H1 (cell line): Measurements from ENCODE around the gene COL5A3. TPM values are rescaled to one million over a fixed set of nuclear protein-coding genes. Genes with fewer than 3 reads are reported as not detected.

ENCODE experiments used
- CTCF ChIA-PET: fragments of 300-600 bp; sonication (Branson Sonifier 250); formaldehyde crosslinking; loops from one replicate; lab custom pipeline; 2021; ENCODE audit not compliant: partially characterized antibody; lab: Charles Lee
- POLR2A ChIA-PET: fragments of 300-600 bp; sonication (Branson Sonifier 250); formaldehyde crosslinking; loops from one replicate; lab custom pipeline; 2021; ENCODE audit warnings: inconsistent platforms; ENCODE audit not compliant: partially characterized antibody; lab: Charles Lee
- DNase-seq, 2 experiments: peaks; one replicate each; pipeline versions ENCODE4 v3.0.0 to v3.0.0-alpha.2; 2010 to 2022; ENCODE audit warnings: low spot score in 2 of 2, low read depth in 1 of 2, mixed read lengths in 1 of 2
- FAIRE-seq: peaks from 2 replicates; lab custom pipeline; 2011; peaks lifted over from hg19 to GRCh38; lab: Jason Lieb, UNC
- H2AFZ ChIP-seq: 2 replicates; pipeline ENCODE4 v1.8.1; 2012; ENCODE audit warnings: low read length, inconsistent platforms
- H2AK5ac ChIP-seq: 2 replicates; pipeline ENCODE4 v1.6.1; 2013; ENCODE audit warnings: low read depth, low read length
- H2BK120ac ChIP-seq: replicated peaks from 2 replicates; pipeline ENCODE3; 2013; ENCODE audit warnings: low read depth, low read length, inconsistent platforms
- H2BK12ac ChIP-seq: 2 replicates; pipeline ENCODE4 v1.6.1; 2013; ENCODE audit warnings: low read depth, low read length
- H2BK15ac ChIP-seq: 2 replicates; pipeline ENCODE4 v1.6.1; 2013; ENCODE audit warnings: low read length
- H2BK20ac ChIP-seq: 2 replicates; pipeline ENCODE4 v1.6.1; 2013; ENCODE audit warnings: low read length
- H2BK5ac ChIP-seq: 2 replicates; pipeline ENCODE4 v1.6.1; 2013; ENCODE audit warnings: low read depth, low read length
- H3K14ac ChIP-seq: 2 replicates; pipeline ENCODE4 v1.6.1; 2013; ENCODE audit warnings: inconsistent platforms; ENCODE audit not compliant: insufficient read length
- H3K18ac ChIP-seq: 2 replicates; pipeline ENCODE4 v1.6.1; 2013; ENCODE audit warnings: low read length; ENCODE audit errors: extremely low read depth
- H3K23ac ChIP-seq: 2 replicates; pipeline ENCODE4 v1.6.1; 2013; ENCODE audit warnings: inconsistent platforms; ENCODE audit not compliant: insufficient read length
- H3K23me2 ChIP-seq: 2 replicates; pipeline ENCODE4 v1.6.1; 2013; ENCODE audit warnings: low read depth, low read length
- H3K27ac ChIP-seq: 2 replicates; pipeline ENCODE4 v1.6.1; 2011; ENCODE audit warnings: low read depth, low read length, inconsistent platforms
- H3K27me3 ChIP-seq, 4 experiments: replicated peaks in 1 of 4; 1 replicate in 1 of 4; 2 replicates in 3 of 4; pipeline versions ENCODE4 v1.6.1 to v1.8.1; 2011 to 2013; ENCODE audit warnings: low read length in 3 of 4, mild to moderate bottlenecking in 3 of 4, inconsistent platforms in 2 of 4, mixed read lengths in 2 of 4, moderate library complexity in 1 of 4; ENCODE audit not compliant: control insufficient read depth in 3 of 4, insufficient read depth in 3 of 4; ENCODE audit errors: extremely low read depth in 1 of 4
- H3K36me3 ChIP-seq, 4 experiments: 2 replicates each; pipeline versions ENCODE4 v1.6.1 to v1.8.1; 2011 to 2013; ENCODE audit warnings: mild to moderate bottlenecking in 4 of 4, low read length in 3 of 4, moderate library complexity in 2 of 4, control low read depth in 1 of 4, inconsistent platforms in 1 of 4; ENCODE audit not compliant: insufficient read depth in 4 of 4, control insufficient read depth in 2 of 4
- H3K4ac ChIP-seq: replicated peaks from 2 replicates; pipeline ENCODE3; 2013; ENCODE audit warnings: low read length, low read depth, mixed read lengths, inconsistent platforms; ENCODE audit not compliant: insufficient read length
- H3K4me1 ChIP-seq, 4 experiments: replicated peaks in 1 of 4; 1 replicate in 1 of 4; 2 replicates in 3 of 4; pipeline versions ENCODE4 v1.6.1 to v1.8.1; 2011 to 2013; ENCODE audit warnings: low read length in 3 of 4, inconsistent platforms in 2 of 4, mixed read lengths in 1 of 4; ENCODE audit not compliant: insufficient read depth in 4 of 4, control insufficient read depth in 3 of 4
- H3K4me2 ChIP-seq, 2 experiments: 2 replicates each; pipeline versions ENCODE4 v1.6.1 to v1.8.1; 2011 to 2013; ENCODE audit warnings: low read depth in 2 of 2, low read length in 2 of 2, control low read depth in 1 of 2, inconsistent platforms in 1 of 2, mild to moderate bottlenecking in 1 of 2; ENCODE audit not compliant: insufficient read depth in 1 of 2
- H3K4me3 ChIP-seq, 4 experiments: fragments of 200-600, 300-600 bp in 1 of 4; sonication (generic), shearing (Covaris generic), sonication (Bioruptor Twin) in 1 of 4; 2 replicates each; pipeline versions ENCODE4 v1.5.1 to v1.8.1; 2011 to 2016; ENCODE audit warnings: low read length in 4 of 4, low read depth in 3 of 4, control low read depth in 2 of 4, inconsistent platforms in 2 of 4, mild to moderate bottlenecking in 2 of 4, mixed read lengths in 1 of 4, moderate library complexity in 1 of 4; ENCODE audit not compliant: insufficient read depth in 2 of 4; ENCODE audit errors: extremely low read depth in 1 of 4
- H3K56ac ChIP-seq: replicated peaks from 2 replicates; pipeline ENCODE3; 2013; ENCODE audit warnings: low read depth, mild to moderate bottlenecking, mixed read lengths, low read length, inconsistent platforms; ENCODE audit not compliant: insufficient read length
- H3K79me1 ChIP-seq: 2 replicates; pipeline ENCODE4 v1.6.1; 2013; ENCODE audit warnings: low read depth, low read length, control low read depth
- H3K79me2 ChIP-seq, 2 experiments: 2 replicates each; pipeline versions ENCODE4 v1.6.1 to v1.8.1; 2012 to 2013; ENCODE audit warnings: low read length in 2 of 2, mild to moderate bottlenecking in 2 of 2, inconsistent platforms in 1 of 2; ENCODE audit not compliant: insufficient read depth in 2 of 2, control insufficient read depth in 1 of 2
- H3K9ac ChIP-seq, 4 experiments: replicated peaks in 1 of 4; 1 replicate in 1 of 4; 2 replicates in 3 of 4; pipeline versions ENCODE4 v1.6.1 to v1.8.1; 2011 to 2013; ENCODE audit warnings: low read depth in 3 of 4, low read length in 3 of 4, control low read depth in 2 of 4, mild to moderate bottlenecking in 2 of 4, moderate library complexity in 2 of 4, inconsistent platforms in 1 of 4; ENCODE audit errors: extremely low read depth in 1 of 4
- H3K9me3 ChIP-seq, 2 experiments: 2 replicates each; pipeline versions ENCODE4 v1.6.1 to v1.8.1; 2012 to 2013; ENCODE audit warnings: mild to moderate bottlenecking in 2 of 2, moderate library complexity in 2 of 2, control low read depth in 1 of 2, inconsistent platforms in 1 of 2, low read depth in 1 of 2, low read length in 1 of 2, mixed read lengths in 1 of 2; ENCODE audit not compliant: insufficient read depth in 2 of 2
- H4K20me1 ChIP-seq, 2 experiments: replicated peaks in 1 of 2; 2 replicates each; pipeline versions ENCODE3 to v1.8.1; 2011 to 2013; ENCODE audit warnings: inconsistent platforms in 2 of 2, low read length in 2 of 2, mild to moderate bottlenecking in 1 of 2; ENCODE audit not compliant: insufficient read depth in 2 of 2, control insufficient read depth in 1 of 2
- H4K5ac ChIP-seq: 2 replicates; pipeline ENCODE4 v1.6.1; 2013; ENCODE audit warnings: low read length, low read depth, mixed read lengths, inconsistent platforms; ENCODE audit not compliant: insufficient read length
- H4K8ac ChIP-seq: 2 replicates; pipeline ENCODE4 v1.8.0; 2013; ENCODE audit warnings: mild to moderate bottlenecking, moderate library complexity, low read length, inconsistent platforms; ENCODE audit not compliant: insufficient read depth; ENCODE audit errors: extremely low read depth
- H4K91ac ChIP-seq: replicated peaks from 2 replicates; pipeline ENCODE3; 2013; ENCODE audit warnings: low read length, mixed read lengths, inconsistent platforms; ENCODE audit not compliant: insufficient read length
- FOSL1 ChIP-seq: IDR thresholded peaks from 2 replicates; pipeline ENCODE4 v1.6.1; 2011; ENCODE audit warnings: mild to moderate bottlenecking, low read depth, low read length, moderate library complexity; ENCODE audit not compliant: insufficient read depth
- GTF2F1 ChIP-seq: IDR thresholded peaks from 2 replicates; pipeline ENCODE4 v1.6.1; 2012; ENCODE audit warnings: low read depth, low read length, improper control_type of control experiment, borderline replicate concordance
- KDM1A ChIP-seq: fragments of 200-600, 300-600 bp; sonication (generic); IDR thresholded peaks from 2 replicates; pipeline ENCODE4 v1.7.1; 2016; ENCODE audit warnings: mild to moderate bottlenecking, low read length, borderline replicate concordance
- POLR2AphosphoS5 ChIP-seq: IDR thresholded peaks from 2 replicates; pipeline ENCODE4 v1.6.1; 2011; ENCODE audit warnings: low read depth, low read length
- RAD21 ChIP-seq, 2 experiments: IDR thresholded peaks in 1 of 2; conservative IDR thresholded peaks in 1 of 2; 2 replicates each; pipeline ENCODE4 v1.6.1; 2011; ENCODE audit warnings: low read depth in 2 of 2, low read length in 2 of 2, improper control_type of control experiment in 1 of 2, inconsistent platforms in 1 of 2, mild to moderate bottlenecking in 1 of 2, moderate library complexity in 1 of 2
- TCF12 ChIP-seq: IDR thresholded peaks from 2 replicates; pipeline ENCODE4 v1.6.1; 2011; ENCODE audit warnings: low read depth, mild to moderate bottlenecking, low read length
- TEAD4 ChIP-seq: IDR thresholded peaks from 2 replicates; pipeline ENCODE4 v1.6.1; 2012; ENCODE audit warnings: low read depth, low read length, inconsistent platforms, mixed read lengths
- WGBS, 2 experiments: shearing (Covaris generic) in 1 of 2; methylation state at CpG; one replicate each; pipeline versions ENCODE4 v1.1.6 to v1.1.7; 2013 to 2015; ENCODE audit warnings: low lambda C conversion rate in 2 of 2, mixed read lengths in 2 of 2, inconsistent platforms in 1 of 2, low coverage in 1 of 2, missing lambda C conversion rate in 1 of 2; ENCODE audit not compliant: insufficient replicate concordance in 2 of 2, insufficient coverage in 1 of 2, insufficient read length in 1 of 2; ENCODE audit errors: extremely low coverage in 1 of 2, missing lambda C conversion rate in 1 of 2; 5-methylcytosine and 5-hydroxymethylcytosine counted together
- polyA plus RNA-seq, 7 experiments: library from polyadenylated mRNA; depleted of rRNA in 3 of 7; stranded (reverse) in 5 of 7; unstranded in 2 of 7; fragments of >200 nt in 5 of 7; fragments of 200-250 nt in 2 of 7; gene quantifications; 1 replicate in 5 of 7; 2 replicates in 1 of 7; 4 replicates in 1 of 7; pipeline versions ENCODE4 v1.2.1 to v1.2.3, GENCODE V29; 2011 to 2013; ENCODE audit warnings: missing spikeins in 2 of 7, mixed read lengths in 2 of 7
- total RNA-seq: library from RNA; stranded (reverse); fragmentation: NEBNext Ultra II Directional; extraction: Animal tissue kit (Norgen Biotek cat#: 25700); gene quantifications from 2 replicates; pipeline ENCODE4 v1.2.1, GENCODE V29; 2021
- TF ChIP-seq, protein P1 (sequence below): IDR thresholded peaks from 2 replicates; pipeline ENCODE4 v1.6.1; 2011; ENCODE audit warnings: low read length, improper control_type of control experiment
- TF ChIP-seq, protein P2 (sequence below): IDR thresholded peaks from 2 replicates; pipeline ENCODE4 v1.6.1; 2012; ENCODE audit warnings: inconsistent platforms

COL5A3 gene
- total and polyA plus RNA-seq, 2 of the 8 experiments (the other 6 are each of a cell fraction or from before 2014, with no cell fraction given), result 0.67 to 0.74 TPM

DNA sequence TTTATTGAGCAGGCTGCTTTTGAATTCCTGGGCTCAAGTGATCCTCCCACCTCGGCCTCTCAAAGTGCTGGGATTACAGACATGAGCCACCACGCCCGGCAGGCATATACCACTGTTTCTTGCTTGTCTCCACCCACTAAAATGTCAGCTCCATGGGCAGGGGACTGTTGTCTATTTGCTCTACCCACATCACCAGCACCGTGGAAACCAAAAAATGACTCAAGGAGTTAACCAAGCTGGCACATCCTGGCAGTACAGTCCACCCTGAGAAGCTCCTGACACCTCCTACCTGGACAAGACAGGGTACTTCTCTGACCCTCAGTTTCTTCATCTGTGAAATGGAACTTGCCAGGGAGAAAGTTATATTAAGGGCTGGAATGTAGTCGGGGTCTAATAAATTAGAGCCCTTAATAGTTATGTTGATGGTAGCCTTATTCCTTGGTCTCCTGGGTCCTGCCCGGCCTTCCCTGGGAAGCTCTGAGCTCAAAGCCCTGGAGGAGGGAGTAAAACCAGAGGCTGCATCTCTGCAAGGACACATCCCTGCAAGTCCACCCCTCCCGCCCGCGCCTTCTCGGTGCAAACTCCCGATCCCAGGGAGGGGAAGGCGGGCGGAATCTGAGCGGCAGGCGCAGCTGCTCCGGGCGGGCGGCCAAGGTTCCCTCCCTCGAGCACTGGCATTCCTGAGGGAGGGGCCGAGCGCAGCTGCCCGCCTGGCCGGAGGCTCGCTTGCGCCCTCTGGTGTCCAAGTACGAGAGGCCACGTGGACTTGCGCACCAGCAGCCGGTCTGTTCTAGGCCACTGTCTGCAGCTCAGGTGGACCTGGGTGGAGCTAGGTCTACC is 17.1 kb upstream of the COL5A3 start:
- FAIRE-seq (peak; percentile 74), DNase-seq (peak; percentile 94 to 99)
- no peaks in the 10 kb centered on the region for H3K4me1 ChIP-seq
- peak overlapping the region; percentile 11 to 60; a peak in 3 of 4 replicates for H3K4me2 ChIP-seq
- no peak overlapping the region for H3K23ac ChIP-seq
- 0 out of 2 replicates have a peak, but pooled peaks cover 2% of the 10 kb centered on the region for H3K23me2 ChIP-seq
- no peak overlapping the region for H3K14ac ChIP-seq
- no peak overlapping the region for H2AK5ac ChIP-seq
- H3K79me1 ChIP-seq, result no peaks in the 10 kb centered on the region
- no peak overlapping the region for H2BK20ac ChIP-seq
- H2BK15ac ChIP-seq, result peak overlapping the region; percentile 50; the same call in 1 of the 2 replicates
- no peak overlapping the region for H3K27ac ChIP-seq
- H3K79me2 ChIP-seq, result no peaks in the 10 kb centered on the region
- ChIA-PET CTCF (interaction anchor here (0.6 to 6.7 kb wide), 25 partner anchors 8 to 1264 kb away, joined by 3 to 54 read pairs (median 5); partner anchors contain the start of gene COL5A3), POLR2A (interaction anchor here (0.6 to 1.2 kb wide), 2 partner anchors 66 to 96 kb away, joined by 3 read pairs; no protein-coding TSS in a partner anchor)
- H4K5ac ChIP-seq, result no peak overlapping the region
- H4K20me1 ChIP-seq, result no peaks in the 10 kb centered on the region
- H2BK120ac ChIP-seq, result no peak overlapping the region
- WGBS, 2 experiments, result 15% methylated on average over 29 of the region's 29 CpGs; no CpG with 5 or more reads in 1 of the 2 experiments
- peaks cover 0 to 3% (median 0%) of the 10 kb centered on the region in 4 experiments; a peak in 1 of 7 replicates for H3K27me3 ChIP-seq
- H2BK12ac ChIP-seq, result no peak overlapping the region
- H4K91ac ChIP-seq, result no peak overlapping the region
- no peak overlapping the region for H3K4ac ChIP-seq
- no peak overlapping the region for H4K8ac ChIP-seq
- no peak overlapping the region for H3K9ac ChIP-seq
- peak overlapping the region in 3 of 4 experiments; percentile 9 to 46 (median 16); a peak in 3 of 8 replicates for H3K4me3 ChIP-seq
- H3K18ac ChIP-seq, result peak overlapping the region; percentile 52; the same call in 1 of the 2 replicates
- H3K36me3 ChIP-seq, result no peaks in the 10 kb centered on the region
- no peak overlapping the region for H2AFZ ChIP-seq
- no peak overlapping the region for H3K56ac ChIP-seq
- no peak overlapping the region for H2BK5ac ChIP-seq
- H3K9me3 ChIP-seq, result no peaks in the 10 kb centered on the region
- TF ChIP-seq KDM1A (peak; percentile 94), GTF2F1 (peak; percentile 46; the same call in 1 of the 2 replicates), FOSL1 (no peak), RAD21 (IDR thresholded peaks at IDR 0.05 in 1 of 2, conservative IDR thresholded peaks at IDR 0.05 in 1 of 2; ENCODE audit: low read depth in 2 of 2, low read length in 2 of 2) (peak; percentile 86 to 89), TEAD4 (peak; percentile 99), TCF12 (peak; percentile 86), POLR2AphosphoS5 (no peak)
- TF ChIP-seq, protein P1, sequence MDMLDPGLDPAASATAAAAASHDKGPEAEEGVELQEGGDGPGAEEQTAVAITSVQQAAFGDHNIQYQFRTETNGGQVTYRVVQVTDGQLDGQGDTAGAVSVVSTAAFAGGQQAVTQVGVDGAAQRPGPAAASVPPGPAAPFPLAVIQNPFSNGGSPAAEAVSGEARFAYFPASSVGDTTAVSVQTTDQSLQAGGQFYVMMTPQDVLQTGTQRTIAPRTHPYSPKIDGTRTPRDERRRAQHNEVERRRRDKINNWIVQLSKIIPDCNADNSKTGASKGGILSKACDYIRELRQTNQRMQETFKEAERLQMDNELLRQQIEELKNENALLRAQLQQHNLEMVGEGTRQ, result peak; percentile 64
- TF ChIP-seq, protein P2, sequence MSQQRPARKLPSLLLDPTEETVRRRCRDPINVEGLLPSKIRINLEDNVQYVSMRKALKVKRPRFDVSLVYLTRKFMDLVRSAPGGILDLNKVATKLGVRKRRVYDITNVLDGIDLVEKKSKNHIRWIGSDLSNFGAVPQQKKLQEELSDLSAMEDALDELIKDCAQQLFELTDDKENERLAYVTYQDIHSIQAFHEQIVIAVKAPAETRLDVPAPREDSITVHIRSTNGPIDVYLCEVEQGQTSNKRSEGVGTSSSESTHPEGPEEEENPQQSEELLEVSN, result peak; percentile 68
